Activated naive CD4-positive, alpha-beta T cell treated with anti-CD3 and anti-CD28 coated beads for 36 hours (primary cell): ENCODE data around the gene FXN. TPM values are rescaled to one million over a fixed set of nuclear protein-coding genes. Genes with fewer than 3 reads are reported as not detected.

ENCODE experiments used
- CTCF ChIA-PET: fragments of 350-600 bp; sonication (Branson Sonifier 250); formaldehyde crosslinking; loops from one replicate; lab custom pipeline; 2021; ENCODE audit warnings: antibody characterized with exemption; lab: Charles Lee
- DNase-seq: peaks from one replicate; pipeline ENCODE4 v3.0.0-alpha.2; 2020
- H3K27ac Mint-ChIP-seq: one replicate; pipeline ENCODE4 v1.8.0; 2021; ENCODE audit warnings: mild to moderate bottlenecking, mixed read lengths
- H3K27me3 Mint-ChIP-seq: one replicate; pipeline ENCODE4 v1.8.0; 2021; ENCODE audit warnings: low read depth, mixed read lengths
- H3K36me3 Mint-ChIP-seq: one replicate; pipeline ENCODE4 v1.8.0; 2021; ENCODE audit warnings: low read depth, mixed read lengths
- H3K4me1 Mint-ChIP-seq: one replicate; pipeline ENCODE4 v1.8.0; 2021; ENCODE audit warnings: low read depth, mixed read lengths
- H3K4me3 Mint-ChIP-seq: one replicate; pipeline ENCODE4 v1.8.0; 2021; ENCODE audit warnings: mild to moderate bottlenecking, moderate library complexity, mixed read lengths
- H3K9me3 Mint-ChIP-seq: one replicate; pipeline ENCODE4 v1.8.0; 2021; ENCODE audit warnings: mixed read lengths
- intact Hi-C: fragments of 100-400 bp; cut with micrococcal nuclease; formaldehyde crosslinking; loops from one replicate; pipeline ENCODE4 v1.15.1; 2023
- total RNA-seq, 2 experiments: library from RNA; stranded (reverse); gene quantifications; one replicate each; pipeline ENCODE4 v1.2.3, GENCODE V29; 2021

FXN gene
- total RNA-seq, 2 experiments from 2014 or later = 16.8 to 17.3 TPM

DNA sequence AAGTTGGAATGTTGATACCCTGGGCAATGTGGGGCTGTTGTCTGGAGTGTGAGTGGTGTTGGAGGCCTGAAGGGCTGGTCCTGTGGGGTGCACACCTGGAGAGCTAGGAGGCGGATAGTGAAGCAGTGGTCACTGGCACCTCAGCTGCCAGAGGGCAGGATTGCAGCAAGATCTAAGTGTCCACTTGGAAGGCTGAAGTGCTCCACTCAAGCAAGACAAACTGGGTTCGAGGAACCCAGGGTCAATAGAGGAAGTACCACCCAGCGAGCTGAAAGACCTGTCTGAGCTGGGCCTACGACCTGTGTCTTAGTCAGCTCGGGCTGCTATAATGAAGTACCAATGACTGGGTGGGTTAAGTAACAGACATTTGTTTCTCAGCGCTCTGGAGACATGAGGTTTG is 98.9 kb downstream of the FXN start:
- no peaks in the 10 kb centered on the region for H3K27me3 Mint-ChIP-seq
- H3K9me3 Mint-ChIP-seq = no peaks in the 10 kb centered on the region
- no peak overlapping the region for H3K27ac Mint-ChIP-seq
- H3K36me3 Mint-ChIP-seq = peaks cover 3% of the 10 kb centered on the region
- H3K4me1 Mint-ChIP-seq = no peaks in the 10 kb centered on the region
- intact Hi-C loops = no loop called here
- H3K4me3 Mint-ChIP-seq = no peak overlapping the region
- CTCF ChIA-PET = interaction anchor here (0.9 to 2.4 kb wide), 2 partner anchors 59 to 80 kb away, joined by 3 to 8 read pairs; no protein-coding TSS in a partner anchor
- DNase-seq = no peak

DNA sequence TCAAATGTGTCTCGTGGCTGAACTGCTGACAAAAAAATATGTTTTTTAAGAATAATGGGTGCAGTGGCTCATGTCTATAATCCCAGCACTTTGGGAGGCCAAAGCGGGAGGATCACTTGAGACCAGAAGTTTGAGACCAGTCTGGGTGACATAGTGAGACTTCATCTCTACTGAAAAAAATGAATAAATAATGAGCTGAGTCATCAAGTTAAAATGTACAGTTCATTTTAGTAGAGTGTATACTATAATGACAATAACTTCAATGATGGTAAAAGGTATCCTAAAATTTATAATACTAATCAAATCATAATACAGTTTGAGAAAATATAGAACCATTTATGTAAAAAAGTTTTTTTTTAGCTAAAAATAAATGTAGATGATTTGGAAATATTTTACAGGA is 100.6 kb downstream of the FXN start:
- CTCF ChIA-PET = interaction anchor here (0.8 to 2.4 kb wide), 2 partner anchors 13 to 57 kb away, joined by 3 to 8 read pairs; no protein-coding TSS in a partner anchor
- H3K9me3 Mint-ChIP-seq = no peaks in the 10 kb centered on the region
- DNase-seq = no peak
- no peak overlapping the region for H3K4me3 Mint-ChIP-seq
- H3K27me3 Mint-ChIP-seq = no peaks in the 10 kb centered on the region
- no peak overlapping the region for H3K27ac Mint-ChIP-seq
- no peaks in the 10 kb centered on the region for H3K4me1 Mint-ChIP-seq
- intact Hi-C loops = no loop called here
- H3K36me3 Mint-ChIP-seq = peaks cover 3% of the 10 kb centered on the region

DNA sequence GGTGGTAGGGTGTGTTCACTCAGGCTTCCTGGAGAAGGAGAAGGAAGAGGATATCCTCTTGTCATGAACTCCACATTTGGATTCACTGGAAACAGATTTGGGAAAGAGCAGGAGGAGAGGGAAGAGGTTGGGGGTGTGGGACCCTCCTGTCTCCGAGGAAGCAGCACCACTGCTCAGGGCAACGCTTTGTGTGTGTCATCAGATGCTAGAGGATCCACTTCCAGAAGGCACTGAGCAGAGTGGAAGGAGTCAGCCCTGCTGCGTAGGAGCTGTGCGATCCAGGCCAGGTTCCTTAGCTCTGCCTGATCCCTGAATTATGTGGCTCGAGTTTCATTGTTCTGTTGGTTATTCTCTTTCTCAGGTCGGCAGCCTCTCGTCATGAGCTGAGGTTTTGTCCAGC is 101.2 kb downstream of the FXN start:
- intact Hi-C loops = no loop called here
- DNase-seq = no peak
- CTCF ChIA-PET = interaction anchor here (0.8 kb wide), 1 partner anchor 13 kb away, joined by 3 read pairs; no protein-coding TSS in a partner anchor
- H3K4me3 Mint-ChIP-seq = no peak overlapping the region
- H3K27me3 Mint-ChIP-seq = no peaks in the 10 kb centered on the region
- no peaks in the 10 kb centered on the region for H3K4me1 Mint-ChIP-seq
- H3K36me3 Mint-ChIP-seq = peaks cover 3% of the 10 kb centered on the region
- H3K9me3 Mint-ChIP-seq = no peaks in the 10 kb centered on the region
- H3K27ac Mint-ChIP-seq = no peak overlapping the region

DNA sequence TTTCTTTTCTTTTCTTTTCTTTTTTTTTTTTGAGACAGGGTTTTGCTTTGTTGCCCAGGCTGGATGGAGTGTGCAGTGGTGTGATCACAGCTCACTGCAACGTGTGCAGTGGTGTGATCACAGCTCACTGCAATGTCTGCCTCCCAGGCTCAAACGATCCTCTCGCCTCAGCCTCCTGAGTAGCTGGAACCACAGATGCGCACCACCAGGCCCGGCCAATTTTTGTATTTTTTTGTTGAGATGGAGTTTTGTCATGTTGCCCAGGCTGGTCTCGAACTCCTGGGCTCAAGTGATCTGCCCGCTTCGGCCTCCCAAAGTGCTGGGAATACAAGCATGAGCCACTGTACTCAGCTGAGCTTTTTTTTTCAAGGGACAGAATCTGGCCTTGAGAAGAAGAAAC is 101.8 kb downstream of the FXN start:
- Mint-ChIP-seq H3K36me3 (peaks cover 3% of the 10 kb centered on the region), H3K4me3 (no peak overlapping the region), H3K9me3 (no peaks in the 10 kb centered on the region), H3K27ac (no peak overlapping the region), H3K4me1 (peaks cover 4% of the 10 kb centered on the region), H3K27me3 (no peaks in the 10 kb centered on the region)
- CTCF ChIA-PET = interaction anchor here (0.9 kb wide), 1 partner anchor 15 kb away, joined by 3 read pairs; no protein-coding TSS in a partner anchor
- intact Hi-C loops = no loop called here
- DNase-seq = no peak

DNA sequence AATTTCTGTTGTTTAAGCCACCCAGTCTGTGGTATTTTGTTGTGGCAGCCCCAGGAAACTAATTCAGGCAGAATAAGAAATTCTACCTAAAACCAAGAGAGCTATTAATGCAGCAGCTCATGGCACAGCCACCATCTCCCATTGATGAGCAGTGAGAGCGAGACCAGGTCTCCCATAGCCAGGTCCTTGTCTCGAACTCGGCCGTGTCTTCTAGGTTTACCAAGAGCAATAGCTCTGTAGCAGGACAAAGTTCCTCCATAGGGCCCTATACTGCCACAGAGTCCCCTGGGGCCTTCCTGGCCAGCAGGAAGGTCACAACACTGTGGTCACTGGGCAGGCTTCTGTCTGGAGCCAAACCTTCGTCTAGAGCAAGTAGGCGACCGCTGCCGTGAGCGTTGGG is 104.0 kb downstream of the FXN start:
- intact Hi-C loops = no loop called here
- Mint-ChIP-seq H3K27me3 (no peaks in the 10 kb centered on the region), H3K27ac (no peak overlapping the region), H3K36me3 (peaks cover 3% of the 10 kb centered on the region), H3K9me3 (no peaks in the 10 kb centered on the region), H3K4me1 (peaks cover 4% of the 10 kb centered on the region), H3K4me3 (no peak overlapping the region)
- CTCF ChIA-PET = no interaction called here
- DNase-seq = no peak

DNA sequence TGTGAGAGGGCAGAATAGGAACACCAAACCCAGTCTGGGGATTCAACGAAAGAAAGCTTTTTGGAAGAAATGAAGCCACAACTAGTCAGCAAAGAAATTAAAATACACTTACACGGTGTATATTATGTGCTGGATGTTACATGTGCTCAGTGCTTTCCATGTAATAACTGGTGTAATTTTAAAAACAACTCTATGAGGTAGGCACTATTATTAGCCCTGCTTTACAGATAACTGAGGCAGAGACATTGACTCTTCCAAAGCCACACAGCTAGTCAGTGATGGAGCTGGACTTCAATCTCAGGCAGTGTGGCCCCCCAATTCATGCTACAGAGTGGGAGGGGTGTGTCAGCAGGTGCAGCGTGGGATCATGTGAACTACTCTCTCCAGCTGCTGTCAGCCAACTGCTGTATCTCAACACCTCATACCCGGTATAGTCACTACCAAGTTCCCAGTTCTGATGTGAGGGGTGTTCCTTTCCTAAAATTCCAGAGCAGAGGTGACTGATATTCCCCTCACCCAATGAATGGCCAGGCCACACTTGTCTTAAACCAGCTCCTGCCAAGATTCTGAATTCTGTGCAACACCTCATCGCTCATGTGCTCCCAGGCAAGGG is 104.7 kb downstream of the FXN start:
- CTCF ChIA-PET = interaction anchor here (0.6 kb wide), 1 partner anchor 764 kb away, joined by 3 read pairs; no protein-coding TSS in a partner anchor
- intact Hi-C loops = no loop called here
- peaks cover 4% of the 10 kb centered on the region for H3K4me1 Mint-ChIP-seq
- no peak overlapping the region for H3K27ac Mint-ChIP-seq
- peaks cover 3% of the 10 kb centered on the region for H3K36me3 Mint-ChIP-seq
- no peak overlapping the region for H3K4me3 Mint-ChIP-seq
- no peaks in the 10 kb centered on the region for H3K27me3 Mint-ChIP-seq
- H3K9me3 Mint-ChIP-seq = no peaks in the 10 kb centered on the region
- DNase-seq = no peak

DNA sequence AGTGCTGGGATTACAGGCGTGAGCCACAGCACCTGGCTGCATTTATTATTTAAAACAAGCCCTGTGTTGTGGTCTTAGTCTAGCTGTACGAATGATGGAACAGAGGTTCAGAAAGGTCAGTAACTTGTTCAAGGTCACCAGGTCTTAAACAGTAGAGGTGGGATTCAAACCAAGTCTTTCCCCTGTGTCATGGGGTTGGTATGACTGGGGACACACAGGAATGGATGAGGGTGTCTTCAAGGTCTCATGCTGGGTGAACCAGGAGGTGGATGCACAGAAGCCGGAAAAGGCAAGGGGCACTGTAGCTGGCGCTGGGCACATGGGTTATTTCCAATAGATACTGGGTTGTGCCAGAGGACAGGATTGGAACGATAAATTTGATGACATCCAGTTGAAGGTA is 106.3 kb downstream of the FXN start:
- CTCF ChIA-PET = interaction anchor here (0.5 kb wide), 1 partner anchor 16 kb away, joined by 5 read pairs; no protein-coding TSS in a partner anchor

DNA sequence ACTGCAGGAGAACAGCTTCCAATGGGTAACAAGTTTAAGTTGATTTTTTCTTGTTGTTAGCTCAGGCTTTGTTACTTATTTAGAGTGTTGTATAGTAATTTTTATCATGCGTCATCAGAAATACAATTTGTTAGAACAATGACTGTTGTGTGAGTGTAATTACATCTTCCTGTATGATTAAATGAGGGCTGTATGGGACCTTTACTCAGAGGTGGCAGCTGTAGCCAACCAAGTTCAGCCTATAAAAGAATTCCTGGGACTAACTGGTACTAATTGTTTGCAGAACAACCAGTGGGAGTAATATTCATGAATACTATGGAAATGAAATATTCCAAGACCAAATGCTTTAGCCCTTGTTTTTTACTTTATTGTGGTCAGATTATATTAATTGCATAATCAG is 107.7 kb downstream of the FXN start:
- Mint-ChIP-seq H3K4me1 (peaks cover 4% of the 10 kb centered on the region), H3K27me3 (no peaks in the 10 kb centered on the region), H3K36me3 (no peaks in the 10 kb centered on the region), H3K4me3 (no peak overlapping the region), H3K27ac (no peak overlapping the region), H3K9me3 (no peaks in the 10 kb centered on the region)
- intact Hi-C loops = no loop called here
- CTCF ChIA-PET = interaction anchor here (0.6 kb wide), 1 partner anchor 52 kb away, joined by 4 read pairs; no protein-coding TSS in a partner anchor
- no peak for DNase-seq

More for the DNA sequence above, 106.3 kb downstream of the FXN start:
- H3K4me1 Mint-ChIP-seq = peaks cover 4% of the 10 kb centered on the region
- no peak overlapping the region for H3K27ac Mint-ChIP-seq
- no peak for DNase-seq
- H3K4me3 Mint-ChIP-seq = no peak overlapping the region
- H3K27me3 Mint-ChIP-seq = no peaks in the 10 kb centered on the region
- intact Hi-C loops = no loop called here
- H3K36me3 Mint-ChIP-seq = no peaks in the 10 kb centered on the region
- H3K9me3 Mint-ChIP-seq = no peaks in the 10 kb centered on the region

DNA sequence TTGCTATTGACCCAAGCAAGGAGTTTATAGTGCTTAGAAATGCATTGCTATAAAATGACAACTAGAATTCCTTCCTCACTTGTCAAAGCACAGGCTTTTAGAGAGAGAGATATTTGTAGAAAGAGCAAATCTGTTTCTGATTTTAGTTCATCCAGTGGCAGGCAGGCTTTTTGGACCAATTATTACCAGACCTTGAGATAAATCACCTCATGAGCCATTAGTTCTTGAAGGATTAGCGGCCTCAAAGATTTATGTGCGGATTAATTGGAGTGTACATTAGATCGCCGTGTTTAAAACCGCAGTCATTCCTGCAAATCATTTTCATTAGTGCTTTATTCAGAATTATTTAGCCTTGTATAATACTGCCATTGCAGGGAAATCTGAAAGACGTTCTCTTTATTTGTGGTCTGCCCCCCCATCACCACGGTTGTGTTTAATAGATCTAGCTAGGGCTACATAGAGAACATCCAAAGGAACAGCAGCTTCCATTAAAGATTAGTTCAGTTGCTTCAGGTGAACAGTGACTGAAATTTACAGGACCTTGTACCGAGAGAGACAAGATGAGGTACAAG is 109.7 kb downstream of the FXN start:
- H3K27me3 Mint-ChIP-seq = no peaks in the 10 kb centered on the region
- no peak overlapping the region for H3K27ac Mint-ChIP-seq
- no peaks in the 10 kb centered on the region for H3K9me3 Mint-ChIP-seq
- CTCF ChIA-PET = interaction anchor here (1.2 kb wide), 1 partner anchor 9 kb away, joined by 3 read pairs; no protein-coding TSS in a partner anchor
- intact Hi-C loops = no loop called here
- no peak overlapping the region for H3K4me3 Mint-ChIP-seq
- H3K4me1 Mint-ChIP-seq = peaks cover 4% of the 10 kb centered on the region
- no peaks in the 10 kb centered on the region for H3K36me3 Mint-ChIP-seq
- DNase-seq = no peak

DNA sequence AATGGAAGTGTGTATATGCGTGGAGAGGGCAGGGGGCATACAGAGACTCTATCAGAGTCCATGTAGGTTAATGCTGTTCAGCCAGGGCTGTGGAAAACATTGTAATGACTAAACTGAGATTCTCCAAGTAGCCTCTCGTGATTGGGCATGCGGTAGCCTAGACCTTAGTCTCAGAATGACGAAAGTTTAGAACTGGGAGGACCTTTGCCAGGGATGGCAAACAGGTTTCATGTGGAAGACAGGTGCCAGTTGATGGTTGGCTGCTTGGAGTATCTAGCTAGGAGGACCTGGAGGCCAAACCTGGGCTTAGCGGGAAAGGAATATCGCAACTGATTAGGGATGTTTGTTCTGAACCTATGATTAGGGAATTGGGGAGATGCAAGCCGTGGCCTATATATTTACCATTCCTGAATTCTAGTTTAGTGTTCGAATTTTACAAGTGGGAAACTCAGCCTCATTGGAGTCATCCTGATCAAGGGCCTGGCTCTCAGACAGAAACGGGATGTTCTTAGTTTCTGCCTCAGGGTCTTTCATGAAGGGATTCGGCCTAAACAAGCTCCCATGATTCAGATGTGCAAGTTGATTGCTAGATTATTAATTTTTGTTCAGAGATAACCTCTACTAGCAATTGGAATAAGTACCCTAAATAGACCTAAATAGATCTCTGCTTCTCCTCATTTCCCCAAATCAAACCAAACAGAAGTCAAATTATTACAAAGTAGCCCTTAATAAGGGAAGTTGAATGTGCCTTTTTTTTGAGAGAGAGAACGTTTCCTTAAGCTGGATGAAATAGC is 111.7 kb downstream of the FXN start:
- H3K4me1 Mint-ChIP-seq = no peaks in the 10 kb centered on the region
- H3K27ac Mint-ChIP-seq = no peak overlapping the region
- peaks cover 2% of the 10 kb centered on the region for H3K36me3 Mint-ChIP-seq
- no peaks in the 10 kb centered on the region for H3K9me3 Mint-ChIP-seq
- H3K27me3 Mint-ChIP-seq = no peaks in the 10 kb centered on the region
- intact Hi-C loops = no loop called here
- no peak for DNase-seq
- H3K4me3 Mint-ChIP-seq = no peak overlapping the region
- CTCF ChIA-PET = interaction anchor here (1.5 kb wide), 1 partner anchor 15 kb away, joined by 3 read pairs; no protein-coding TSS in a partner anchor

DNA sequence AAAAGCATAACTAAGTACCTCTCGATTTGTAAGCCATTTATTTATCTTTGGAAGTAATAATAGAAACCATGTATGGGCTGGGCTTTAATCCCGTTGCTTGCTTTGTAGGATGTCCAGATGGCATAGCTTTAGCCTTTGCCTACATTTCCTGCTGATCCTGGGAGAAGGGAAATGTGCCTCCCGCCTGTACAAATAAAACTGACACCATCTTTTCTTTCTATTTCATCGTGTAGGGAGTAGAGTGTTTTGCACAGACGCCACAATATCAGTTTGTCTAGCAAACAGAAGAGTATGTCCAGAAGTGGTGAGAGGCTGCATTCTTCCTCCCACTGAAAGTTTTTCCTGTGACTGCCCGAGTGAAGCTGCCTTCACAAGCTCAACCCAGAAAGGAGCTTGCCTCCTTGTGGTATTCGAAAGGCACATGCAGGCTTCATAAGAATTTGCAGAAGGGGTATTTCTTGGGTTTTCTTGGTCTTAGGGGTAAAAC is 113.8 kb downstream of the FXN start:
- H3K27ac Mint-ChIP-seq = no peak overlapping the region

More for the DNA sequence above, 113.8 kb downstream of the FXN start:
- CTCF ChIA-PET = interaction anchor here (1.1 to 1.4 kb wide), 3 partner anchors 13 to 114 kb away, joined by 3 to 5 read pairs (median 3); partner anchors contain the start of gene FXN
- DNase-seq = no peak
- peaks cover 2% of the 10 kb centered on the region for H3K36me3 Mint-ChIP-seq
- no peaks in the 10 kb centered on the region for H3K9me3 Mint-ChIP-seq
- no peaks in the 10 kb centered on the region for H3K4me1 Mint-ChIP-seq
- H3K27me3 Mint-ChIP-seq = no peaks in the 10 kb centered on the region
- intact Hi-C loops = no loop called here
- no peak overlapping the region for H3K4me3 Mint-ChIP-seq
